Right renal cortex interstitium (tissue), 3 donors: Measurements from ENCODE around the gene ADAMTSL5. TPM values are rescaled to one million over a fixed set of nuclear protein-coding genes. Genes with fewer than 3 reads are reported as not detected.

ENCODE experiments used
- DNase-seq, 3 donors: peaks; one replicate each; pipeline ENCODE4 v3.0.0-alpha.2; 2013; ENCODE audit warnings: low read depth in 3 of 3, low spot score in 2 of 3
- polyA plus RNA-seq, 3 donors: library from polyadenylated mRNA; unstranded; fragments of 120-200 nt; gene quantifications; one replicate each; pipeline ENCODE4 v1.2.1, GENCODE V29; 2013; ENCODE audit not compliant: insufficient read length in 3 of 3

The ADAMTSL5 gene
- polyA plus RNA-seq, 3 donors = 0.52 to 0.61 (median 0.54) TPM

DNA sequence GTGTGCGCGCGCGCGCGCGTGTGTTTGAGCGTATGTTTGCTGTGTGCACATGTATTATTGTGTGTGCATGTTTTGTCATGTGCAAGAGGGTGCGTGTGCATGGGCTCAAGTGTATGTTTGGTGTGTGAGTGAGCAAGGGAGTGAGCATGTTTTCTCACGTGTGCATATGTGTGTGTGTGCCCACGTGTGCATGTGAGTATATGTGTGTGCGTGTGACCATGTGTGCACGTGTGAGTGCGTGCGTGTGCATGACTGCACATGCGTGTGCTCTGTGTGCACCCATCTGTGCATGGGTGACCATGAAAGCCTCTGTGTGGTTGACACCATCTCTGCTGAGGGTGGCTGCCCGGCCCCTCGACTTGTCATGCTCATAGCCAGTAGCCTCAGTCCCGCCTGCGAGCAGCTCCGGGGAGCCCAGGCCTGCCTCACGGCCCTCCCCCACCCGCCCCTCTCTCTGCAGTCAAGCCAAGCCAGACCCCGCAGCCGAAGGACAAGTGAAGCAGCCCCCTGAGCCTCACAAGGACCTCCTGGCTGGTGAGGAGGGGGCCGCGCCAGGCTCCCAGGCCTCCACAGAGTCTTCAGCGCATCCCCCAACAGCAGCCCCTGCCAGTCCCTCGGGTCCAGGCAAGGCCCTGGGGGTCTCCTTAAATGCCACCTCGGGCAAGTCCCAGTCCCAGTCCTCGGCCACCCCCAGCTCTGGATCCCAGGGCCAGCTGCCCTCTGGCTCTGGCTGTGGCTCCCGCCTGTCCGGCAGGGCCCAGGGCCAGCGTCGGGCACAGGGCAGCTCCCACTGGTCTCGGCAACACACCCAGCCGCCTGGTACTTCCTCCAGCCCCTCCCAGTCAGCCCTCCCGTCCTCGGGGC is 15.9 kb downstream of the ADAMTSL5 start:
- no peak for DNase-seq

DNA sequence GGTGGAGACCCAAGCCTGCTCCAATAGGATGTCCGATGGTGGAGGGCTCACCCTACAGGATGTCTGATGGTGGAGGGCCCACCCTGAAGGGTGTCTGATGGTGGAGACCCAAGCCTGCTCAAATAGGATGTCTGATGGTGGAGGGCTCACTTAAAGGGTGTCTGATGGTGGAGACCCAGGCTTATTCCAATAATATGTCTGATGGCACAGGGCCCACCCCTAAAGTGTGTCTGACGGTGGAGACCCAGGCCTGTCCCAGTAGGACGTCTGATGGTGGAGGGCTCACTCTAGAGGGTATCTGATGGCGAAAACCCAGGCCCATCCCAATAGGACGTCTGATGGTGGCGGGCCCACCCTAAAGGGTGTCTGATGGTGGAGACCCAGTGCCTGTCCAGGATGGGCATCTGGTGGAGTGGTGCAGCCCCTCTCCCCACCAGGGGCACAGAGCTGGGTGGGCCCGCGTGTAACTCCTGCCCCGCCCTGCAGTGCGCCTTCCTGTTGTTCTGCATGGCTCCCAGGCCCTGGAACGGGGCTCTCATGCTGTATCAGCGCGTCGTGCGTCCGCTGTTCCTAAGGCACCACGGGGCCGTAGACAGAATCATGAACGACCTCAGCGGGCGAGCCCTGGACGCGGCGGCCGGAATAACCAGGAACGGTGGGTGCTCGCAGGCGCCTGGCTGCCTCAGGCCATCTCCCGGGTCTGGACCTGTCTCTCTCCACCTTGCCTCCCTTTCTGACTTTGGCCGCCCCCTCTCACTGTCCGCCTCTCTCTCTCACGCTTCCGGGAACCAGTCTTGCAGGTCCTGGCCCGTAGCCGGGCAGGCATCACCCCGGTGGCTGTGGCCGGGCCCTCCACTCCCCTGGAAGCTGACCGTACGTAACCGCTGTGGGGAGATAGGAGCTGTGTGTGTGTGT is 16.8 kb downstream of the ADAMTSL5 start:
- no peak for DNase-seq

DNA sequence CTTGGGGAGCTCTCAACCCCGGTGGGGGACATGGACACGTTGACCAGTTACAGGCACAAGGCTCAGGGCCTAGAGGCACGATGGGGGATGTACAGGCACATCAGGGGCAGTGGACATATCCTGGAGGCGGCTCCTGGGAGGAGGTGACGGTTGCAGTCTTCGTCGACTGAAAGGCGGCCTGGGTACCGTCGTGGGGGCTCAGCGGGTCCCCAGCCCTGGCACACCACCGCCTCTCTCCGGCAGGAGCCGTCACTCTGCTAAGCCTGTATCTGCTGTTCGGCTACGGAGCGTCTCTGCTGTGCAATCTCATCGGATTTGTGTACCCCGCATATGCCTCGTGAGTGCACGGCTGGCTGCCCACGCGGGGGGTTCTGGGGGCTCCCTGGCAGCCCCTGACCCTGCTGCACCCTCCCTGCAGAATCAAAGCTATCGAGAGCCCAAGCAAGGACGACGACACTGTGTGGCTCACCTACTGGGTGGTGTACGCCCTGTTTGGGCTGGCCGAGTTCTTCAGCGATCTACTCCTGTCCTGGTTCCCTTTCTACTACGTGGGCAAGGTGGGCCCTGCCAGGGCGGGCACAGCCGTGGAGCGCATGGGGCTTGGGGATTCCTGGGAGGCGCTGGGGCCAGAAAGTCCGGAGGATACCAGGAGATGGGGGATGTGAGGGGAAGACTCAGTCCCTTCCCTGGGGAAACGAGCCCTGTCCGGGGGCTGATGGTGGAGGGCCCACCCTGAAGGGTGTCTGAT is 17.6 kb downstream of the ADAMTSL5 start:
- DNase-seq = no peak

DNA sequence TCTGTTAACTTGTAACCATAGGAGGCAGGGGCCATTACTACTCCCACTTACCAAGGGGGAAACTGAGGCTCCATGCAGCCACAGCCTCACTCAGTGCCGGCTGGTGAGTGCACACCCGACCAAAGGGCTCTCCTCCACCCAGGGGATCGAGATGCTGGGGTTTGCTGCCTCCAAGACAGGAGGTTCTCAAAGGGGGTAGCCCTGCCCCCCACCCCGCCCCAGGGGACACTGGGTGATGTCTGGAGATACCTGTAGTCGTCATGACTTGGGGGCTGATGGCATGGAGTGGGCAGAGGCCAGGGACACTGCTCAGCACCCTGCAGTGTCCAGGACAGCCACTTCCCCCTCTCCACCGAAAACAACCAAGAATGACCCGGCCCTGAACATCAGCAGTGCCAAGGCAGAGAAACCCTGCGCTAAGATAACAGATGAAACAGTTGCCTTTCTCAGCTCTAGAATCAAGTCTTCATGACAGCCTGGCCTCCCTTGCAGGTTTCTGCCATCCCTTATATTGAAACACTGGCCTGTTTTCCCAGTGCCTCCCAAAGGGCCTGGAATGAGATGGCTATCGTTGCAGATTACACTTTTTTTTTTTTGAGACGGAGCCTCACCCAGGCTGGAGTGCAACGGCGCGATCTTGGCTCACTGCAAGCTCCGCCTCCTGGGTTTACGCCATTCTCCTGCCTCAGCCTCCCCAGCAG is 18.6 kb downstream of the ADAMTSL5 start:
- no peak for DNase-seq

DNA sequence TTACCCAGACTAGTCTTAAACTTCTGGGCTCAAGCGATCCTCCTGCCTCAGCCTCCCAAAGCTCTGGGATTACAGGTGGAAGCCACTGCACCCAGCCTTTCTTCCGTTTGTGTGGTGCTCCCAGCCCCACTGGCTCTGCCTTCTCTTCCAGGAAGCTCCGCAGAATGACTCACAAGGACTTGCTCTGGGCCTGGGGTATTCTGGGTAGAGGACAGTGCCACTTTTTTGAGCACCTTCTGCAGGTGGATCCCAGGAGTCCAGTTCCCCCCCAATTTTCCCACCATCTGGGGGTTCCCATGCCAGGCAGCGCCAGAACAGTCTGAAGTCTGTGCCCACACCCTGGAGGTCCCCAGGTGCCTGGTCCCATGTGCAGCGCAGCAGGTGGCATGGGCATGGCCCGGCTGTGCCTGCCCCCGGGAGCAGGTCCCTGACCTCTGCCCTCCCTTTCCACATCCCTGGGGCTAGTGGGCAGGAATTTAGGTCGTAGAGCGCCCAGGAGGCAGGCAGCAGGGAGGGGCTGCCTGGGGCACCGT is 20.3 kb downstream of the ADAMTSL5 start:
- DNase-seq = no peak

DNA sequence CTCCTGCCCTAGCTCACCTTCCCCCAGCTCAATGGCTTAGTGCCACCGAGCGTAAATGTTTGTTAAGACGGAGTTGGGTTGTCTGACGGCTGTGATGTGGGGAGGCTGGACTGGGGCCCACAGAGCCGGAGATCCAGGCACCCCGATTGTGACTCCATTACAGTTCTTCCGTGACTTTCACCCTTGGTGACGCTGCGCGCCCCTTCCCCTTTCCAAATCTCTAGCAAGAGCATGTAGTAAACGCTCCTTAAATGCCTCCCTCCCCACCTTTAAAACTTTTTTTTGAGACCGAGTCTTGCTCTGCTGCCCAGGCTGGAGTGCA is 21.0 kb downstream of the ADAMTSL5 start:
- no peak for DNase-seq

DNA sequence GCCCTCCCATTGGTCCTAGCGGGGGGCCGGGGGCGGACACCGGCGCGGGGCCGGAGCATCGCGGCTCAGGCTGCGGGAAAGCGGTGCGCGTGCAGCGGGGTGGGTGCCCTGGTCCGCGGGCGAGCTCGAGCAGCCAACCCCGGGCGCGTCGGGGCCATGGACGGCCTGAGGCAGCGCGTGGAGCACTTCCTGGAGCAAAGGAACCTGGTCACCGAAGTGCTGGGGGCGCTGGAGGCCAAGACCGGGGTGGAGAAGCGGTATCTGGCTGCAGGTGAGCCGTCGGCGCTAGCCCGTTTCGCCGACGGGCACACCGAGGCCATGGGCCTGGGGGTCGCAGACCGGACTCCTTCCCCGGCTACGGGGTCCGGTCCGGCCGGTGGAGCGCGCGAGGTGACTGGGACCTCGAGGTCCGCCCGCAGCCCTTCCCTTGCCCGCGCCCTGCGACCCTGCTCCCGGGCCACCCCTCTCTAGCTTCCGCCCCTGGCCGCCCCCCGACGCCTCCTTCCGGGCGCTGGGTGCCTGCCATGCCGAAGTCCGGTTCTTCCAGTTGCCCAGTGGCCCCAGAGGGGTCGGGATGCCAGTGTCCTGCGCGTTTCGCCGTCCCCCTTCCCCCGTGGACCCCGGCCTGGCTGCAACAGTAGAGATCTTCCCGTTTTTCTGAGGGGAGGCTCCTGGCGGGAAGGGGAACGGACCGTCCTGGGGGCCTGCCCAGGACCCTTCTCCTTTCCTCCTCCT is 21.5 kb downstream of the ADAMTSL5 start, which contains the start of gene REEP6:
Gene REEP6, plus strand, starts transcription at position 68 of the 735 bp plus-strand sequence. Its CDS starts 89 bp downstream, at position 157.
- DNase-seq = no peak

DNA sequence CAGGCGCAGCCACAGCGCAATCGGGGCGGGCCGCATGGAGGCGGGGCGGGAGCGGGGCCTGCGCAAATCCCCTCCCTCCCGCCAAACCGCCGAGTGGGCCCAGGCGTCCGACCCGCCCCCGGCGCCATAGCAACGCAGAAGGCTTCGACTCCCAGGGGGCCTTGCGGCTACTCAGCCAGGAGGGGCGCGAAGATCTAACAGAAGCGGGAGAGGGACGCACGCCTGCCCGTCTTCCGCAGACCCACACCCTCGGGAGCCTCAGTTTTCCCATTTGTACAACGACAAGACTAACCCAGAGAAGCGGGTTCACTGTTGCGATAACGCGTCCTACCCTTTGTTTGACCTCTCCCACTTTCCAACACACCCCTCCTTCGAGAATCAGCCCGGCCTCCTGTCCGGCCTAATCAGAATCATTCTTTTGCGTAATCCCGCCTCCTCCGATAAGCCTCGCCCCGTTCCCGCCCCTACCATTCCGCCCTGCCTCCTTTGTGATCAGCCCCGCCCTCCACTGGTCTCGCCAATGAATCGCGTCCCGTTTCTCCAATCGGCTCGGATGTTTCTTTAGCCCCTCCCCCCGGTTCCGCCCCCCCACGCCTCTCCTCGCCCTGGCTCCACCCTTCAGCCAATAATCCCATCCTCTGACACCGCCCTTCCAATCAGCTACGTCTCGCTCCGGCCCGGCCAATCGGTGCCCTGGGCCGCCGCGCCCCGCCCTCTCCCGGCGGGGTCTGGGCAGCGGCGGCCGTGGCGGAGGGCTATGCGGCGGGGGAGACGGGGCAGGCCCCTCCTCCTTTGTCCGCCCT is 22.3 kb downstream of the ADAMTSL5 start, which contains the start of gene PCSK4:
Gene PCSK4, minus strand, starts transcription at position 40 of the 803 bp plus-strand sequence. Its CDS starts 4 bp downstream, at position 36.
- peak; percentile 95 to 98 (median 97) for DNase-seq

DNA sequence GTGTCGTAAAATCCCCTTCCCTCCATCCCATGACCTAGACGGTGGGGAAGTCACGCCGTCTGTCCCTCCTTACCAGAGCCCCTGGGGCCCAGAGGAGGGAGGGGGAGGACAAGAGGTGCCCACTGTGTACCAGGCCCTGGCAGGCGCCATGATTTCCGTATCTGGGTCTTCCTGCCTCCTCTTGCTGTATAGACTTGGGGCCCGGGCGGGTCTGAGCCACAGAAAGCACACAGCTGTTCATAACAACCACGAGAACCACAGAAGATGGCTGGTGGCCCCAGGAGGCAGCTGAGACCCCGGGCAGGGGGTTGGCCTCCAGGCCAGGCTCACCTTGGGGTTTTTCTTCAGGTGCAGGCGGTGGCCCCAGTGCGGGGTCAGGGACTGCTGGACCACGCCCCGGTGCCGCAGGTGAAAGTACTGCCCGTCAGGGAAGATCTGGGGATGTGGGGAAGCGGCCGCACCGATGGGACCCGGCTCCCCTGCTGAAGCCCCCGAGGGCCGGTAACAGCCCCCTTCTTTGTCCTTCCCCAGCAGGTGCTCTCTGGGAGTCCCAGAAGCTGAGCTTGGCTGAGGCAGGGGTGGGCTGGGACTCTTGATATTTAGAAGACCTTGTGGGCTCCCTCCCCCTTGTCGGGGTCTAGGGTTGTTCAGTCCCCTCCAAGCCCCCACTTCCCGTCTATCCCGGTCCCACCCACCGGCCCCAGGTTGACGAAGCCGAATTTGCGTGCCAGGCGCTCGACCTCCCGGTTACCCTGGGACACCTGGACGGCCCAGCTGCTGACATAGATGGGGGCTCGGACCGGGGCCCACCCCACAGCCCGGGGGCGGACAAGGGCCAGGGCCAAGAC is 23.1 kb downstream of the ADAMTSL5 start:
- DNase-seq = no peak

DNA sequence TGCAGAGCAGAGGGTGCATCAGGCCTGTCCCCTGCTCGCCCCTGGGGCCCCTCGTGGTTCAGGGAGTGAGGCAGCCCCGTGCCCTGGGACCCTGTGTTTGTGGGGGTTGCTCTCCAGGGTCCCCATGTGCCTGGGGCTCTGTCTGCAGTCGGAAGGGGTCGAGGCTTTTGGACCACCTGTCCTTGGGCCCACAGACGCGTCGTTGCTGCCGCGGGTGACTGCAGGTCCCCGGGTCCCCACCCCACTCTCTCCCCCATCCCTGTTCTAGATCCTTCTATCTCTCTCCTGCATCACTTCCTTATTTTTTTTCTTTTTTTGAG is 24.6 kb downstream of the ADAMTSL5 start:
- DNase-seq = no peak

DNA sequence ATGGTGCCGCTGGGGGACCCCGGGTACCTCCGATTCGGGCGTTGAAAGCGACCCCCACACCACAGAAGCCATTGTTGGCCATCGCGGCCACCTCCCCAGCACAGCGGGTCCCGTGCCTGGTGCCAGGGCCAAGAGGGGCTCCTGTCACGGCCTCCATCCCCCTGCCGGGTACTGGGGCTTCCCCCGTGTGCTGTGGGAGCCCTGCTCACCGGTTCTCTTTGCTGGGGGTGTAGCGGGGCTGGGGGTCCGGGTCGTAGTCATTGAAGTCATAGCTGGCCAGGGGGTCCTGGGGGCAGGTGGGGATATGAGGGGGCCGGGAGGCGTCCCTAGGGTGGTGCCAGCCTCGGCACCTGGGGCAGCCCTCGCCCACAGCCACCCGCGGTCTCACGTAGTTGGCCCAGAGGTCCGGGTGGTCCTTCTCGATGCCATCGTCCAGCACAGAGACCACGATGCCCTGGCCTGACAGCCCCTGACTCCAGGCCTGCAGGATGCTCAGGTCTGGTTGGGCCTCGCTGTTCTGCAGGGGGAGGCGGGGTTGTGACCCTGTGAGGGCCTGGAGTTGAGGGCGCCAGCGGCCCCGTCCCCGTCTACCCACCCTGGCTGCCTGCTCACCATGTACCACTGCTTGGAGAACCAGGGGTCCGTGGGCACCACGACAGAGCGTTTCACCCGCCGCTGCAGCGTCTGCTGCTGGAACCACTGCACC is 25.1 kb downstream of the ADAMTSL5 start:
- no peak for DNase-seq

DNA sequence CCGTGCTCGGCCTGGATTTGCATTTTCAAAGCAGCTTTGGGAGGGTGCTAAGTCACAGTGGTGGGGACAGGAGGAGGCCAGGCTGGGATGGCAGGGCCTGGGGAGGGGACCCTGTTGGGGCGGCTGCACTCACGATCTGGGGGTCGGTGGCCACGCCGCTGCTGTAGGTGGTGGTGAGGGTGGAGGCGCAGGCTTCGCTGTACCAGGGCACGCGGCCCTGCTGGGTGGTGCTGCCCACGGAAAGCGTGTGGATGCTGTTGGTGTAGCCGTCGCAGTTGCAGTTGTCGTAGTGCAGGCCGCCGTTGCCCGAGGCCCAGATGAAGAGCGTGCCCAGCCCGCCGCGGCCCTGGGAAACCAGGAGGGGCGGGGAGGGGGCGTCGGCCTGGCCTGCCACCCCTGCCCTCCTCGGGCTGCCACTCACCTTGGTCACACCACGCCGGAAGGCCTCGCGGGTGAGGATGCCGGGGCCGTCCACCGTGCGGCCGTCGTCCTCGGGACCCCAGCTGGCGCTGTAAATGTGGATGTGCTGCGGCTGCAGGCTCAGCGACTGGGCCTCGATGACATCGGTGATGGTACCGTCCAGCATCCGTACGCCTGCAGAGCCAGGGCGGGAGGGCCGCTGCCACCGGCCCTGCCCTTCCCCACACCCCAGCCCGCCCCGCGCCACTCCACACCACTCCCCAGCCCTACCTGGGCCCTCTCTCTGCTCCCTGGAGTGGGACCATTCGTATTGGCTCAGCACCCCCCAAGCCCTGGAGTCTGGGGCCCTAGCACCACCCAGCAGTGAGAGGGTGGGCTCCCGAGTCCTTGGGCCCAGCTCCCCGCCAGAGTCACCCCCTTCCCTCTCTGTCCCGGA is 25.9 kb downstream of the ADAMTSL5 start:
- DNase-seq = no peak

DNA sequence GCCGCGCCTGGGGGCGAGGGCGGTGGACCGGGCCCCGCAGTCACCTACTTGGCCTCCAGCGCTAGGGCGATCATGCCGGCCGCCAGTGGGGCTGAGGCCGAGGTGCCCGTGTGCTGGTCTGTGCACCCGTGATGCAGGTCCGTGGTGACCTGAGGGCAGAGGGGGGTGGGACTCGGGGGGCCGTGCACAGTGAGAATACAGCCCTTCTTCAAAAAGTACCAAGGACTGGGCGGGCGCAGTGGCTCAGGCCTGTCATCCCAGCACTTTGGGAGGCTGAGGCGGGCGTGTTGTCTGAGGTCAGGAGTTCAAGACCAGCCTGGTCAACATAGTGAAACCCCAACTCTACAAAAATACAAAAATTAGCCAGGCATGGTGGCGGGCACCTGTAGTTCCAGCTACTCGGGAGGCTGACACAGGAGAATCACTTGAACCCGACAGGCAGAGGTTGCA is 28.8 kb downstream of the ADAMTSL5 start:
- no peak for DNase-seq

DNA sequence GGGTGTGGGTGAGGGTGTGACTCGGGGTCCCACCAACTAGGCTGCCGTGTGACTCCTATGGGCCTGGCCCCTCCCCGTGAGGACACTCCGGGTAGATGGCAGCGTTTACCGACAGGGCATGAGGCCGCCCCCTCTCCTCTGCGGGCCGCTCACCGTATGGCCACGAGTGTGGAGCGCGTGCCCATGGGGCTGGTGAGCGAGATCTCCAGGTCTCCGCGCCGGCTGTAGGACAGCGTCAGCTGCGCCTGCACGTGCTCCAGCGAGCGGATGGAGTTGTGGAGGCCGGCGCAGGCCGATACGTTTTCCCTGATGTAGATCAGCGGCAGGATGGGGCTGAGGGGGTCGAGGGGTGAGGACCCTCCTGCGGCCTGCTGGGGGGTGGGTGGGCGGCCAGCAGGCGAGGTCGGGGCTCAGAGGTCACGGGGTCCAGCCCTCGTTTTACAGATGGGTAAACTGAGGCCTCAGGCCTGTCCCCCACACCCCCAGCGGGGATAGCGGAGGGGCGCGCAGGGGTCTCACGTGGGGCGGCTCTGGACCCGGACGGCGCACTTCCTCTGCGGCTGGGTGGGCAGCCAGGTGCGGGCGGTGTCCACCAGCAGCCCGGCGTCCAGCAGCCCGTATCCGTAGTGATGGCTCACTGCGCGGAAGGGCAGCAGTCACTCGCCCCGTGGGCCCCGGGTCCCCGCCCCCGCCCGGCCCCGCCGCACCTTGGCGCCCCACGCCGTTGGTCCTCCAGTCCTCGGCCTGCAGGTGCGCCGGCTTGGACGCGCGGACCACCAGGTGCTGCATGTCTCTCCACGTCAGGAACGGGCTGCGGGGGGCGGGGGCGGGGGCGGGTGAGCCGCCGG is 29.5 kb downstream of the ADAMTSL5 start:
- no peak for DNase-seq
